Measurements from ENCODE around the gene PDGFRB.
"Not testable (repeated sequence)": the region's sequence is repeated elsewhere in the genome, so short reads cannot be mapped to it uniquely, and the experiment has no call there.

The PDGFRB gene

DNA sequence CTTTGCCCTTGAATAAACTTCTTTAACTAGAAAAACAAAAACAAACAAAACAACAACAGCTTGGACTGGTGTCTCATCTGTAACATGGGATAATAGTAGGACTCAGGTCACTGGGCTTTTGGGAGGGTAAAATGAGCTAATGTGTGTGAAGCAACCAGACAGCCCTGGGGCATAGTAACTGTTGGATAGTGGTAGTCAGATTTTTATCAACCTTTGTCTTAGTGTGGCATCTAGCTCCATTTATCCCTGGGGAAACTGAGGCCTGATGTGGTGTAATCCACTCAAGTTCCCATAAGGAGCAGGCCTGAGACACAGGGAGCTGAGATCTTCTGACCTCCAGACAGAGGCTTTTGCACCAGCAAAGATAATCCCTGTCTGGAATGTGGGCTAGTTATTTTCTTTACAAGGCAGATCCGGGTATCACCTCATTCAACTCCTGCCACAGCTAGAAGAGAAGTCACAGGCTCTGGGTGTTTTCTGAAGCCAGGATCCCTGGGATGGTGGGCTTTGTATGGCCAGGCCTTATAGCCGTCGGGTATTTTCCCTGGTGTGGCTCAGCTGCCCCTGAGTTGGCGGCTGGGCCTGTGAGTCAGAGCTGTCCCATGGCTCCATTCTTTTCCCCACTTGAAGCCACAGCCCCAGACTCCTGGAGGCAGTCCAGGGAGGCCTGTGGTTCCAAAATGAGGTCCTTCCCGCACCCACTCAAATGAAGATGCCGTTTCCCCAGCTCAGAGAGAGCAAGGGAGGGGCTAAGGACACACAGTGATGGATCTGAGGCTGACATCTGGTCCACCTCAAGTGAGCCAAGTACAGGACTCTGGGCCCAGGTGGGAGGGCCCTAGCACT is 43.2 kb downstream of the PDGFRB start:
- no peak for DNase-seq

DNA sequence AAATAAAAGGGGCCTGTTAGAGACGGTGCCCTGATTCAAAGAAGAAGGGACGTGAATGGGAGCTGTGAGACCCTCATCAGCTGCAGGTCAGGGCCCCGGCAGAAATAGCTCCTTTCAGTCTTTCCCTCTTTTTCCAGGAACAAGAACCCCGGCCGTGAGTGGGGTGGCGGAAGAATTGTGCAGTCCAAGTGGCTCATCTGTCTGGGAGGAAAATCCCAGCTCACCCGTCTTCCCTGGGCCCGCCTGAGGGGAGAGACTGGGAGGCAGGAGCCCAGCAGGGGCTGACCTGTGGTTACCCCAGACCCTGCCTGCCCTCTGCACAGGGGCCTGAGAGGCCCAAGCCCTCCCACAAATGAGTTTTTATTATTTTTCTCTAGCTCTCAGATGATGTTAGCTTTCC is 44.5 kb downstream of the PDGFRB start:
- DNase-seq = no peak

DNA sequence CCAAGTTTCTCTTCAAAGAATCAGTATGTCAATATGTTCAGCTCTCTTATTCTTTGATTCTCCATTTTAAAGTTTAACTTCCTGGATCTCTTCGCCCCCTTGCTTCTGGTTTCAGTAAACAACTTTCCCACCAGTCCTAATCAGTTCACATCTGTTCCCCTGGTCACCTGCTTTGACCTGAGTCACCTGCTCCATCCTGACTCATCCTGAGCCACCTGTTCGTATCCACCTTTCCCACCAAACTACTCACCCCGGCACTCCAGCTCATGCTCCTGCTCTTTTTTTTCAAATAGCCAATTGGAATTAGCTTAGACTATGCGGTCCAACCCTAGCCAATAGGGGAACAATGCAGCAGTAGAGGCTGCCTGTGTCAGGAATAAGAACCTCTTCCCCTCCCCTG is 45.7 kb downstream of the PDGFRB start:
- no peak for DNase-seq

DNA sequence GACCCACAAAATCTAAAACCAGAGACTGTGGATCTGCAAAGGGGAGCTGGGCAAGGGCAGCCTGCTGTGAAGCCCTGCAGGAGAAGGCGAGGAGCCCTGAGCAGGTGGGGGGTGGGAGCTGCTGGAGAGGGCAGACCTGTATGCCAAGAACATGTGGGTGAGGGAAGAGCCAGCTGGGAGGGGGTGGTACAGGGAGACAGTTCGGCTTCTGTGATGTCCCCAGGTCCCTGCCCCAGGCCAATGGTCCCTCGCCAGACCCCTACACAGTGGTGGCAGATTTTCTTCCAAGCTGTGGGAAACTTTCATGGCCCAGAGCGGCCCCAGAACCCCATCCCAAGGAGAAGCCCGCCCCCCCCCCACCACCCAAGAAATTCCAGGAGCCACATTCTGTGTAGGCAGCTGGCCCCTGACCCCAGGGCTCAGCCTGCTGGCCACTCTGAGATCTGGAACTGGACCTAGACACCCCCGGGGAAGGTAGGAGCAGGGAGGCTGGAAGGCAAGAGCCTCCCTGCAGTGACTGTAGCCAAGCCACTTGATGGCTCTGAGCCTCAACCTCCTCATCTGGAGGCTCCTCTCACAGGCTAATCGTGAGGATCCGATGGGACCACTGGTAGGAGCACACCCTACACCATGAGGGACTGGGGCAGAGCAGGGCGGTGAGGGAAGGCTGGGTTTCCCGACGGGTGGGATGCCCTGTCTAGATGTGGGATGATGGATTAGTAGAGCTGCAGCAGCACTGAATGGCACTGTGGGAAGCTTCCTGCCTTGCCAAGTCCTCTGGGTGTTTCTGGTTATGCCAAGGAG is 46.7 kb downstream of the PDGFRB start:
- DNase-seq = no peak

DNA sequence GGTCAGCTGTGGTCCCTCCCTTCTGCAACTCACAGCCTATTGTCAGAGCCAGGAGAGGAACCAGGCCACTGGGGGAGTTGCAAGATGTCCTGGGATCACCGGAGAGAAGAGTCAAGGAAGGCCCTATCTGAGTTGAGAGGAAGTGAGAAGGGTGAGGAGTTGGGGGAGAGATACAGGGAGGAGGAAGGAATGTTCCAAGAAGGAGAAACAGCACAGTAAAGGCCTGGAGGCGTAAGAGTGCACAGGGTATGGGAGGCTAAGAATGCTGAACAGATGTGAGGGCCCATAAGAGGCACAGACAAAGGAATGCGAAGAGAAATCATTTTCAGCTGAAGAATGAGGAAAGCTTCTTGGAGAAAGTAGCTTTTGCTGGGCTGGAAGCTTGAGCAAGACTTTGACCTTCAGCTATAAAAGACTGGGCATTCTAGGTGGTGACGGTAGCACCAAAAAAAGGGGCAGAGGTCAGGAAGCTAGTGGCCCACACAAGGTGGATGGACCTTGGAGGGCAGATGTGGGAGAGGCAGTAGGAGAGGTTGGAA is 47.7 kb downstream of the PDGFRB start:
- no peak for DNase-seq

DNA sequence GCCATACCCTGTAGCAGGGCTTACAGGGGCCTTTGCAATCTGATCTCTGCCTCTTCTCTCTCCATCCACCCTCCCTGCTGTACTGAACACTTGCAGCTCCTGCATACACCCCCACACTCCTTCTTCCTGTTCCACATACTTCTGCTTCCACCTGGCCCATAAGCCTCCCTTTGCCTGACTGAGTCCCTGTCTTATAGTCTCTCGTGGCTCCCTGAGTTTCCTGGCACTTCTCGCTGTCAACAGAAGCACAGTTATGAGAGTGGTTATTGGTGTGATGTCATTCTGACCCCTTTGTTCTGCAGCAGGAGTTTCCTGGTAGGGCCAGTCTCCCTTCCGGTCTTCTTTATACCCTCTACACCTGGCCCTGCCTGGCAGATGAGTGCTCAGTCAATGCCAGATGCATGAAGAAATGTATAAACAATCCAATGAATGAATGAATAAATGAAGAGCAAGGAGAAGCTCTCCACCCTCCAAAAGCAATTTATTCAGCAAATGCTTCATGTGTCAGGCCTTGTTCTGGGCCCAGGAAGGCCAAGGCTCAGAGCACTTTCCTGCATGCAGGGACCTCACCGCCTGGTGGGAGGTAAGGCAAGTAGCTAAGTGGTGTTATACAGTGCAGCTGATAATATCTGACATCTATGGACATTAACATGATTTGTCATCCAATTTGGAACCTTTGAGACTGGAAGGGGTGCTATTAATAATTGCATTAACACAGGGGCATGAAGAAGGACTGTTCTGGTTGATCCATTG is 48.8 kb downstream of the PDGFRB start:
- no peak for DNase-seq

DNA sequence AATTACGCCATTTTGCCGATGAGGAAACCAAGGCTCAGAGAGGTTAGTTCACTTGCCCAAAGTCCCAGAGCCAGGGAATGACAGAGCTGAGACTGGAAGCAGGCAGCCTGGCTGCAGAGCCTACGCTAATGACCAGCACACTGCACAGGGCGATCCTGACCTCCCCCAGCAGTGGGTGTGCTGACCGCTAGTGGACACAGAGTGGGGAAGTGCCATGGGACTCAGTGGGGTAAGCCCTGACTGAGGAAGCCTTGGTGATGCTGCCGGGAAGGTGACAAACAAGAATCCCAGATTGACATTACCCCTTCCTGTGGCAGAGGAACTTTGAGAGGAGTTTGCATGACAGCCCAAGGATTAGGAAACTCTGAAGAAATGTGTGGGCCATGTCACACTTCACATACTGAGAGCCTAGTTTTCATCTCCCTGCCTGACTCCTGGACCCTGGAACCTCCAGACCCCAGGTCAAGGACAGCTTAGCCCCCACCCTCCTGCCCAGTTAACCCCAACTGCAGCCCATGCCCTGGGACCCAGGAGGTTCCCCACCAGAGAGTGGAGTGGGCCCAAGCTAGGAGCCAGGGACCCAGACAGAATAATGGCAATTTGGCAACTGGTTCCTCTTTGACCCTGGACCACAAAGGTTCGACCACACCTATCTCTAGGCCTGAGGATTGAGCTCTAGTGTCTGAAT is 49.6 kb downstream of the PDGFRB start:
- DNase-seq = no peak

DNA sequence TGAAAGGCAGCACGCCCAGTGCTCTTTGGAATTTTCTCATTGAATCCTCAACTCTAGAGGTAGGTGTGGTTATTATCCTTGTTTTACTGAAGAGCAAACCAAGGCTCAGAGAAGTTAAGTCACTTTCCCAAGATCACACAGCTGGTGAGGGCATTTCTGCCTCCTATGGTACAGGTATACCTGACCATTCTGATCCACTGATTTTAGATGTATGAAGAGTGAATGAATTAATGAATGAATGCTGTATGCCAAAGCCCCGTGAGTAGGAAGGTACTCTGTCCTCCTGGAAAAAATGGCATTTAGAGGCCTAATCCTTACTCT is 51.1 kb downstream of the PDGFRB start:
- no peak for DNase-seq

DNA sequence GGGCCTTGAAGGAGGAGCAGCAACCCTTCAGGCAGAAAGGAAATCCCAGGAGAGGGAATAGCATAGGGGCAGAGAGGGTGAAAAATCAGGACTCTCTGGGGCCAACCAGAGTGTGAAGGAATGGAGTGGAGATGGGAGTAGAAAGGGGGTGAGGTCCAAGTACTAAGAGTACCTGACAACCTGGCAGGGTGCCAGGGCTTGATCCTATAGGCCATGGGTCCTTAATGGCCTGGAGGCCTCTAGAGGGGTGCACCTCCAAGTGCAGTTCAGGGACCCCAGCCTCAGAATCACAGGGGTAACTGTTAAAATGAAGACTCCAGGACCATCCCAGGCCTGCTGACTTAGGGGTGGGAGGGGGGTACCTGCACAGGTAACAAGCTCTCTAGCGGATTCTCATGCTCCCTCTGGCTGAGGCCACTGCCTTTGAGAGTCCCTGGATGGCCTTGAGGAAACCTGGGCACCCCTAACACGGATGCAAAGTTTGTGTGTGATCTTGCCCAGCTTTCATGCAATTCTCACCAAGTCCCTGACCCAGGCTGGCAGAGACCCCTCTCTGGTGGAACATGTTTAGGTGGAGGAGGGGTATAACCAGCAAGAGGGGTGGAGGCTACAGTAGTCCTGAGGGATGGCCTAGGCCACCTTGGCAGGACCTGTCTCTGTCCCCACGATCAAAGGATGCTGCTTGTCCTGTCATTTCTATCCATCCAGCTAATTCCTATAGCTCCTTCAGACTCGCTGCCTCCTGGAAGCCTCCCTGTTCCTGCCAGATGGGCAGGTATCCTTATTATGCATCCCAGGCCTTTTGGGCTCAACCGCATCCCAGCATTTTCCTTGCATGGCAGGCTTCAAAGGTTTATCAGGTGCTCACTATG is 51.7 kb downstream of the PDGFRB start:
- DNase-seq = no peak

DNA sequence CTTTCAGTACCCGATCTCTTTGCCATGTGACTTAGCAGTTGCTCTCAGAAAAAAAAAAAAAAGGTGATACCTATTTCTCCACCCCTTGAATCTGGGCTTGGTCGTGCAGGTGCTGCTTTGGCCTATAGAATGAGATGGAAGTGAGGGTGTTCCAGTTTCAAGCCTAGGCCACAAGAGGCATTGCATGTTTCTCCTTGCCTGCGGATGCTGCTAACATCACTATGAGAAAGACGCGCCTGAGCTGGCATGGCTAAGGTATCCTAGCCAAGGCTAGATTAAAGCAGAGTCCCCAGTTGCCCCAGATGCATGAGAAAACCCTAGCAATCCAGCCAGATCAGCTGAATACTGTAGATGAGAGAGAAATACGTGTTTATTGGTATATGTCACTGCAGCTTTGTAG is 54.6 kb downstream of the PDGFRB start:
- DNase-seq = no peak

DNA sequence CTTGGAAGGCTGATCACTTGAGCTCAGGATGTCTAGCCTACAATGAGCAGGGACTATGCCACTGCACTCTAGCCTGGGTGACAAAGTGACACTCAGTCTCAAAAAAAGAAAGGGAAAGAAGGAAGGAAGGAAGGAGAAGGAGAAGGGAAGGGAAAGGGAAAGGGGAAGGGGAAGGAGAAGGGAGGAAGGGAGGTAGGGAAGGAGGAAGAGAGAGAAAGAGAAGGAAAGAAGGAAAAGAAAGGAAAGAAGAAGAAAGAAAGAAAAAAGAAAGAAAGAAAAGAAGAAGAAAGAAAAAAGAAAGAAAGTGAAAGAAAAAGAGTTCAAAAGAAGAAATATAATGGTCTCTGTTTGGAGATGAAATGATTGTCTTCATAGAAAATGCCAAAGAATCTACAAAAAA is 58.5 kb downstream of the PDGFRB start:
- no peak for DNase-seq

DNA sequence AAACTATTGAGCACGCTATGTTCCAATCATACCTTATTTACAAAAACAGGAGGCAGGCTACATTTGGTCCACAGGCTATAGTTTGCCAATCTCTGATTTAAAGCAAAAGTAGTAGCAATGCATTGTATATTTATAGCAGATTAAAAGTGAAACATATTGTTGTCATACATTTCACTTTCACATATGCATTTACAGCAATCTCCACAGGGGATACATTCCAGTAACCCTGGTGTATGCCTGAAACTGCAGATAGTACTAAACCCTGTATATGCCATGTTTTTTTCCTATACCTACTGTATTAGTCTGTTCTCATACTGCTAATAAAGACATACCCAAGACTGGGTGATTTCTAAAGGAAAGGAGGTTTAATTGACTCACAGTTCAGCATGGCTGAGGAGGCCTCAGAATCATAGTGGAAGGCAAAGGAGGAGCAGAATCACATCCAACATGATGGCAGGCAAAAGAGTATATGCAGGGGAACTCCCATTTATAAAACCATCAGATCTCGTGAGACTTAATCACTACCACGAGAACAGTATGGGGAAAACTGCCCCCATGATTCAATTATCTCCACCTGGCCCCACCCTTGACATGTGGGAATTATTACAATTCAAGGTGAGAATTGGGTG is 63.4 kb downstream of the PDGFRB start:
- no peak for DNase-seq

DNA sequence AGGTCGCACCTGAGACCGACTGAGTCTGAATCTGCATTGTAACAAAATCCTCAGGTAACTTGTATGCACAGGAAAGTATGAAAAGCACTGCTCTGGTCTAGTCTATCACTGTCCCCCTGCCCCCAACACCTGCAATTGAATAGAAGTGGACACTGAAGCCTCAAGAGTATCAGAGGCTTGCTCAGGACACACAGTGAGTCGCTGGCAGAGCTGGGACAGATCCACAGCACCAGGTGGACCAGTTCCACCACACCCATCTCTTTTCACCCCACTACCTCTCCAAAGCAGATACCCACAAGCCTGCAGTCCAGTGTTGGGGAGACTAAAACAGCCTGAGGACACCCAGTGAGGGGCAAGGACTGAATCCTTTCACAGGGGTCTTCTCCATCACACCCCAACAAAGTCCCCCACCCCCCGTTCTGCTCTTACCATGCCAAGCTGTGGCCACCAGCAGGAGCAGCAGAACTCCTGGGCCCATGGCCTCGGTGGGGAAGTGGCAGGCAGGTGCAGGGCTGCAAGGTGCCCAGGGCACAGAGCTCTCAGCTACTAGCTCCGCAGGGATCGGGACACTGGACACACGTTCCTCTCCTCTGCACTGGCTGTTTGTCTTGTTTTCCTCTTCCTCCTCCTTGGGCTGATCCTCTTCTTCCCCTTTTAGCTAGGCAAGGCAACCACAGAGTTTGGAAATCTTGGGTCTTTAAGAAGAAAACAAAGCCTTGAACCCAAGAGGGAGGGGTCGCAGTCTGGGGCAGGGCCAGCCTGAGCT is 69.5 kb downstream of the PDGFRB start, which contains the start of gene CSF1R:
CSF1R (minus strand) TSS at position 605 of the 766 bp plus-strand sequence; CDS start at position 478, 127 bp downstream.
- DNase-seq = no peak

DNA sequence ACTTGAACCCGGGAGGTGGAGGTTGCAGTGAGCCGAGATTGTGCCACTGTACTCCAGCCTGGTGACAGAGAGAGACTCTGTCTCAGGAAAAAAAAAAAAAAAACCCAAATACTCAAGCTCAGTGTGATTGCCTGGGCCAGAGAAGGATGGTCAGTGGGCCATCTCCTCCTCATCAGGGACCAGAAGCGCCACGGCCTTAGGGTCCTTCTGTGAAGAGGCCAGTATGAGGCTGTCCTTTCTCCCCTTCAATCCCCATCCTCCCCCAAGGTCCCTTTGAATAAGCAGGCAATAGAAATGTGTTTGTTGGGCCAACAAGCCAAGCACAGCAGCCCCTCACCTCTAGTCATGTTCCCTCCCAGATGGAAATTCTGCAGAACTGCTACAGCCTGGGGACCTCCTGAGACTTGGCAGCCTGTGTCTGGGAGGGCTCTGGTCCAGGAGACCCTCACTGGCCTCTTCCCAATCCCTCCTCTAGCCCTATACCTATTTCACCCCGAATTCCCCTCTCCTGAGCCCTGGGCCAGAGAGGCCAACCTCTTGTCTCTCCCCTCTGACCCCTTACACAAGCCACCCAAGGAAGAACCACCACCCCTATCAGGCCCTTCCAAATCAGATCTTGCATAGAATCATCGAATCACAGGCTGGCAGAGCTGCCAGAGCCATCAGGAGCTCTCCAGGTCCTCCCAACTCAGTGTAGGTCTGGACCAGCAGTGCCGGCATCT is 70.3 kb downstream of the PDGFRB start:
- no peak for DNase-seq

DNA sequence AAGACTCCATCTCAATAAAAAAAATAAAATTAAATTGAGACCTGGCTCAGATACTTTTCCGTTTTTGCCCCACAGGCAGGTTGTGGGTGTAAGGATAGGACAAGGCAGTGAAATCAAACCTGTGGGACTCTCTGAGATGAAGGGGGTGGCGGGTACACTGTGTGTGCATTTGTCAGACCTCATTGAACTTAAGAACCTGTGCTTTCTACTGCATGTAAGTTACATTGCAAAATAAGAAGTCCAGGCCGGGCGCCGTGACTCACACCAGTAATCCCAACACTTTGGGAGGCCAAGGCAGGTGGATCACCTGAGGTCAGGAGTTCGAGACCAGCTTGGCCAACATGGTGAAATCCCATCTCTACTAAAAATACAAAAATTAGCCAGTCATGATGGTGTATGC is 70.9 kb downstream of the PDGFRB start:
- not testable (repeated sequence) for DNase-seq

DNA sequence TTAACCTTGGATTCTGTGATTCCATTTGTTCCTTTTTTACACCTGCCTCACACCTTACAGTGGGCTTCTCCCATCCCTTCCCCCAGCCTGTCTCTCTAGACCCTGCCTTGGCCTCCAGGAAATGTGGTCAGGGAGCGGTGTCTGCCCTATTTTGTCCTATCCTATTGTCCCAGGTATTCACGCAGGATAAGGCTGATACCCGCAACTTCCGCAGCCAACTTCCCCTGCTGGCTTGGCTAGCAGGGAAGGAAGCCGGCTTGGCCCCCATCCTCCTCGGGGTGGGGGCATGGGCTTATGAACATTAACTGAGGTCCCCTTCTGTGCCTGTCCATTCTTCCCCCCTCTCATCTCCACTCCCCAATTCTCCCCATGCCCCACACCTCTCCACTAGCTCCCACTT is 72.8 kb downstream of the PDGFRB start:
- DNase-seq = no peak

DNA sequence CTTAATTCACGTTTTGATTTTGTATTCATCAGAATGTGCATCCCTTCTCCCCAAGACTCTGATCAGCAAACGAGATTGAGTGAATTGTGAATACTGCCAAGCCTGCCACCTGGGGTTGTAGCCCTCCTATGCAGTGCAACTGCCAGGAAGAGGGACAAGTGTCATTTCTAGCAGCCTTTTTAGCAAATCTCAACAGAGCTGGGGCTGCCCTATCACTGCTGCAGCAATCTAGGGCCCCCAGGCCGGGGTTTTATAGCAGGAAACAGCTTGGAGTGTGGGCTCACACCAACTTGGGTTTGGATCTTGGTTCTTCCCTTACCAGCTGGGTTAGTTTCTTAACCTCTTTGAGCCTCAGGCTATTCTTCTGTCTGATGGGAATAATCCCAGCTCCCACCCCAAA is 73.3 kb downstream of the PDGFRB start:
- DNase-seq = no peak

DNA sequence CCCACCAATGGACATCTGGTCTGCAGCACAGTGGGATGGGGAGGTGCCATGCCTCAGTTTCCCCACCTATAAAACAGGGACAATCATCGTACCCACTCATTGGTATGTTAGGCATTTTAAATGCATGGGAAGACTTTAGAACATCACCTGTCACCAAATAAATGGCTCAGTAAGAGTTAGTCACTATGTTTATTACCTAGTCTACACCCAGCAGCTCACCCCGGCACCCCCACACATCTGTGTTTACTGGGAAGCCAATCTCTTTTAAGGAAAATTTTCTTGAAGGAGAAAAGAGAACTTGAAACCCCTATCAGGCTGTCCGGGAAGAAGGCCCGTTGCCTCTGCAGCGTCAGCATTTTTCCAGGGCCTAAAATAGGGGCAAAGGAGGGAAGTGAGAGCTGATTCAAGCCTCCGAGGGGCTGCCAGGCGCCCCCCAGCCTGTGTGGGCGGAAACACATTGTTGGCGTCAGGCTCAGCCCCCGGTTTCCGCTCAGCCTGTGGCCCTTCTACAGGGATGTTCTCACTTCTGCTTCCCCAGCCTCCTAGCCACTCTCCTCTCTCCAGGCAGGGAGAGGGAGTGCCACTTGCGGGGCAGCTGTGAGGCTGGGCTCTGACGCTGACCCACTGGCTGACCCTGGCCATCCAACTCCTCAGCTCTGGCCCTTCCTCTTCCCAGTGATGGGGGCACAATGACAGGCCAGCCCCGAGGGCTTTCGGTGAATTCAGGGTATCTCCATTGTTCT is 73.9 kb downstream of the PDGFRB start:
- peak; percentile 53 for DNase-seq
